Type B pancreatic cell (in vitro differentiated cells): Measurements from ENCODE around the gene KCNJ16. TPM values are rescaled to one million over a fixed set of nuclear protein-coding genes. Genes with fewer than 3 reads are reported as not detected.

Experiments
- DNase-seq: peaks from one replicate; pipeline ENCODE4 v3.0.0; 2021; ENCODE audit warnings: mixed read lengths; ENCODE audit not compliant: unreplicated experiment; ENCODE audit errors: extremely low spot score
- H3K27ac Mint-ChIP-seq: 2 replicates; pipeline ENCODE4 v1.8.0; 2021; ENCODE audit warnings: mild to moderate bottlenecking, mixed read lengths
- H3K27me3 Mint-ChIP-seq: 2 replicates; pipeline ENCODE4 v1.8.0; 2021; ENCODE audit warnings: mixed read lengths
- H3K36me3 Mint-ChIP-seq: 2 replicates; pipeline ENCODE4 v1.8.0; 2021; ENCODE audit warnings: mixed read lengths
- H3K4me1 Mint-ChIP-seq: one replicate; pipeline ENCODE4 v1.8.0; 2021; ENCODE audit warnings: mixed read lengths; ENCODE audit not compliant: unreplicated experiment
- H3K4me3 Mint-ChIP-seq: 2 replicates; pipeline ENCODE4 v1.8.0; 2021; ENCODE audit warnings: mild to moderate bottlenecking, mixed read lengths
- H3K9me3 Mint-ChIP-seq: 2 replicates; pipeline ENCODE4 v1.8.0; 2021; ENCODE audit warnings: mixed read lengths
- CTCF ChIP-seq: fragments of 200-600 bp; sonication (generic); conservative IDR thresholded peaks from 2 replicates; pipeline ENCODE4 v1.5.0; 2021; ENCODE audit warnings: antibody characterized with exemption, mild to moderate bottlenecking
- total RNA-seq: library from RNA; stranded (reverse); gene quantifications from 2 replicates; pipeline ENCODE4 v1.2.1, GENCODE V29; 2021; ENCODE audit warnings: low replicate concordance

Gene KCNJ16
- total RNA-seq, 1 donor from 2014 or later, result 13.5 TPM

GRCh38 chr17:70161519-70161918 is 86.5 kb downstream of the KCNJ16 start:
- H3K4me1 Mint-ChIP-seq, result peaks cover 13% of the 10 kb centered on the region
- no peak overlapping the region for H3K4me3 Mint-ChIP-seq
- no peak overlapping the region for H3K27ac Mint-ChIP-seq
- peaks cover 5% of the 10 kb centered on the region for H3K9me3 Mint-ChIP-seq
- no peaks in the 10 kb centered on the region for H3K36me3 Mint-ChIP-seq
- no peak for TF ChIP-seq CTCF
- DNase-seq, result no peak
- H3K27me3 Mint-ChIP-seq, result no peaks in the 10 kb centered on the region

GRCh38 chr17:70165383-70165782 is 90.4 kb downstream of the KCNJ16 start:
- H3K27me3 Mint-ChIP-seq, result peaks cover 9% of the 10 kb centered on the region
- TF ChIP-seq CTCF, result no peak
- no peak for DNase-seq
- no peak overlapping the region for H3K4me3 Mint-ChIP-seq
- no peaks in the 10 kb centered on the region for H3K9me3 Mint-ChIP-seq
- H3K4me1 Mint-ChIP-seq, result peaks cover 14% of the 10 kb centered on the region
- no peak overlapping the region for H3K27ac Mint-ChIP-seq
- no peaks in the 10 kb centered on the region for H3K36me3 Mint-ChIP-seq

GRCh38 chr17:70166615-70167014 is 91.6 kb downstream of the KCNJ16 start:
- H3K36me3 Mint-ChIP-seq, result no peaks in the 10 kb centered on the region
- H3K4me3 Mint-ChIP-seq, result no peak overlapping the region
- H3K9me3 Mint-ChIP-seq, result no peaks in the 10 kb centered on the region
- H3K27me3 Mint-ChIP-seq, result peaks cover 16% of the 10 kb centered on the region
- peaks cover 19% of the 10 kb centered on the region for H3K4me1 Mint-ChIP-seq
- no peak for TF ChIP-seq CTCF
- H3K27ac Mint-ChIP-seq, result no peak overlapping the region
- DNase-seq, result no peak

- Mint-ChIP-seq H3K4me3 (peak overlapping the region; percentile 92), H3K27me3 (peaks cover 16% of the 10 kb centered on the region), H3K4me1 (peaks cover 28% of the 10 kb centered on the region), H3K9me3 (no peaks in the 10 kb centered on the region), H3K27ac (peak overlapping the region; percentile 71), H3K36me3 (no peaks in the 10 kb centered on the region)
- TF ChIP-seq CTCF, result peak; percentile 75
- DNase-seq, result no peak
Measured at GRCh38 chr17:70168044-70168976, 93.3 kb downstream of the KCNJ16 start.

- Mint-ChIP-seq H3K4me3 (peak within 1 kb of the TSS; percentile 93), H3K36me3 (no peaks in the 10 kb centered on the region), H3K9me3 (no peaks in the 10 kb centered on the region), H3K27me3 (peaks cover 16% of the 10 kb centered on the region), H3K27ac (peak within 1 kb of the TSS; percentile 71), H3K4me1 (peaks cover 29% of the 10 kb centered on the region)
- TF ChIP-seq CTCF, result no peak
- DNase-seq, result peak; percentile 88
Measured at GRCh38 chr17:70168977-70169708, 94.1 kb downstream of the KCNJ16 start, which contains the start of gene KCNJ2. Gene KCNJ2, plus strand, starts transcription at chr17:70169532. Its CDS starts 5,508 bp downstream, at chr17:70175040.
